Stimulated activated CD8-positive, alpha-beta memory T cell treated with anti-CD3 and anti-CD28 coated beads, Interleukin-2, amount 100 ng/mL, for 48 hours (primary cell): ENCODE measurements around the gene DCTPP1.

Experiments used
- DNase-seq, 2 donors: peaks; one replicate each; pipeline ENCODE4 v3.0.0-alpha.2; 2020; ENCODE audit warnings: low read depth in 2 of 2

Gene DCTPP1

DNA sequence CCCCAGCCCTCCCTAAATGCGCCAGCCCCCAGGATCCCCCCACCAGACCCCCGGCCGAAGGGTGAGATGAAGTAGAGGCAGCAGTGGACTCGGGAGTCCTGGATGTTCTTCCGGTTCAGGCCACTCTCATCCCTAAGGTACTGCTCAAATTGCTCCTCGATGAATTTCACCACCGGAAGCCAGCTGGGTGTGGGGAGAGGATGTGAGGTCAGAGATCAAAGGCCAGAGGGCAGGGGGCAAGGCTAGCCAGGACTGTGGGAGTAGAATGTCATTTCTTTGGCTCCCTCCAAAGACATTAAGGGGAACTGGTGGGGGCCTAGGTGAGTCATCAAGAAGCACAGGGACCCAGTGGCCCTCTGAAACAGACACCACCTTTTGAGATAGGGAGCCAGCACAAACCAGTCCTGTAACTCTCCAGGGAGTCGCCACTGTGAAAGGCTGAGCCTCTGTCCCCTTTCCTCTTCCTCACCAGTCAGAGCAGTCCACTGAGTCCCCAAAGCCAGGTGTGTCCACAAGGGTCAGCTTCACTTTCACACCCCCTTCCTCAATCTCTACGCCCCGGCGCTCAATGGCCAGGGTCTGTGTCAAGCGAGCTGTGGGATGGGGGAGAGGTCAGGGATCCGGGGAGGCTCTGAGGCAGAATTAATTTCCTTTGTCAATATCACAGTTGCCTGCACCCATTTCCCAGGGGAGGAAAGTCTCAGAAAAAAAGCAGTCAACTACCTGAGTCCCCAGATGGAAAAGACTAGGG is 48.4 kb downstream of the DCTPP1 start:
- DNase-seq: no peak

DNA sequence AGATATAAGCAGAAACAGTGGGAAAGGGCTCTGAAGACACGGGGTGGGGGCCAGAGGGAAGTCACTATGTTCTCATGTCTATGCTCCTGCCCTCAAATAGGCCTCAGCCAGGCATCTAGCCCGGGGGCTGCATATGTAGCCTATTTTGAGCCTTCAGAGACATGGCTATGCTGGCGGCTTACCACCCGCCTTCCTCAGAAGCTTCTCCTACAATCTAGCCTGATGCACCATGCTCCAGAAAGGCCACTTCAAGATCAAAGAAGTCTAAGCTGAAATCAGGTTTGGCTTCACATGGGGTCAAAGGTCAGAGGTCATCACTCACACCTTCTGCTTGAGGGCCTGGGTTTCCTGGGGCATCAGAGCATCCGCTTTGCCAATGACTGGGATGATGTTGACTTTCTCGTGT is 49.0 kb downstream of the DCTPP1 start:
- DNase-seq: no peak

DNA sequence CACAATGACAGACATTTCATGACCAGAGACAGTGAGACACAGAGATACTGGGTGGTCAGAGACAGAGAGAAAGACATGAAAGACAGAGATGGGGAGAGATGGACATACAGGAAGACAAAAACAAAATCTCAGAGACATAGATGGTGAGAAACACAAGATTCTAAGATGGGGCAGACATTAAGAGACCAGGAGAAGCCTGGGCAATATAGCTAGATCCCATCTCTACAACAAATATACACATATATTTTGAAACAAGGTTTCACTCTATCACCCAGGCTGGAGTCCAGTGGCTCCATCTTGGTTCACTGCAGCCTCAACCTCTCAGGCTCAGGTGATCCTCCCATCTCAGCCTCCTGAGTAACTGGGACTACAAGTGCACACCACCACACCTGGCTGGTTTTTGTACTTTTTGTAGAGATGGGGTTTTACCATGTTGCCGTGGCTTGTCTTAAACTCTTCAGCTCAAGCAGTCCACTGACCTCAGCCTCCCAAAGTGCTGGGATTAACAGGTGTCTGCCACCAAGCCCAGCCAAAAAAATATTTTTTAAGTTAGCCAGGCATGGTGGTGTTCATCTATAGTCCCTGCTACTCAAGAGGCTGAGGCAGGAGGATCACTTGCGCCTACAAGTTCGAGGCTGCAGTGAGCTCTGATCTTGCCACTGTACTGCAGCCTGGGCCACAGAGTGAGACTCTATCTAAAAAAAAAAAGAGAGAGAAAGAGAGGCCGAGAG is 49.6 kb downstream of the DCTPP1 start:
- no peak for DNase-seq

DNA sequence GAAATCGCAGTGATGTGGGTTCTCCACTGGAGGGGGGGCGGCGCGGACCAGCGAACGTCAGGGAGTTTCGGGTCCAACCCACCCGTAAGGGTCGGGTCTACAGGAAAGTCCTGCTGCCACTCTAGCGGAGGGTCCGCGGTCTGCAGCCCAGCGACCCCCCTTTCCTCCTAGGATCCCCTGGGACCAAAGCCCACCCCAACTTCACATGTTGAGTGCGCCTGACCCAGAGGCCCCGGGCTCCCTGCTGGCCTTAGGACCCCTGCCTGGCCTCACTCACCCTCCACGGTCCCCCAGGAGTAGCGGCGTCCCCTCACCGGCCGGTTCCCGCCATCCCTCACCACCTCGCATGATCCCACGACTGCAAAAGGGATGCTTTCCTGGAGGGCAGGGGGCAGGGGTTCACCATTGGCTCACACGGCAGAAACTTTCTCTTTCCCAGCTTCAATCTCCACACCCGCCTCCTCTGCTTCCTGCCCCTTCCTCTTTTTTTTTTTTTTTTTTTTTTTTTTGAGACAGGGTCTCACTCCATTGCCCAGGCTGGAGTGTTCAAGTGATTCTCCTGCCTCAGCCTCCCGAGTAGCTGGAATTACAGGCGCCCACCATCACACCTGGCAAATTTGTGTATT is 50.6 kb downstream of the DCTPP1 start:
- DNase-seq: no peak

DNA sequence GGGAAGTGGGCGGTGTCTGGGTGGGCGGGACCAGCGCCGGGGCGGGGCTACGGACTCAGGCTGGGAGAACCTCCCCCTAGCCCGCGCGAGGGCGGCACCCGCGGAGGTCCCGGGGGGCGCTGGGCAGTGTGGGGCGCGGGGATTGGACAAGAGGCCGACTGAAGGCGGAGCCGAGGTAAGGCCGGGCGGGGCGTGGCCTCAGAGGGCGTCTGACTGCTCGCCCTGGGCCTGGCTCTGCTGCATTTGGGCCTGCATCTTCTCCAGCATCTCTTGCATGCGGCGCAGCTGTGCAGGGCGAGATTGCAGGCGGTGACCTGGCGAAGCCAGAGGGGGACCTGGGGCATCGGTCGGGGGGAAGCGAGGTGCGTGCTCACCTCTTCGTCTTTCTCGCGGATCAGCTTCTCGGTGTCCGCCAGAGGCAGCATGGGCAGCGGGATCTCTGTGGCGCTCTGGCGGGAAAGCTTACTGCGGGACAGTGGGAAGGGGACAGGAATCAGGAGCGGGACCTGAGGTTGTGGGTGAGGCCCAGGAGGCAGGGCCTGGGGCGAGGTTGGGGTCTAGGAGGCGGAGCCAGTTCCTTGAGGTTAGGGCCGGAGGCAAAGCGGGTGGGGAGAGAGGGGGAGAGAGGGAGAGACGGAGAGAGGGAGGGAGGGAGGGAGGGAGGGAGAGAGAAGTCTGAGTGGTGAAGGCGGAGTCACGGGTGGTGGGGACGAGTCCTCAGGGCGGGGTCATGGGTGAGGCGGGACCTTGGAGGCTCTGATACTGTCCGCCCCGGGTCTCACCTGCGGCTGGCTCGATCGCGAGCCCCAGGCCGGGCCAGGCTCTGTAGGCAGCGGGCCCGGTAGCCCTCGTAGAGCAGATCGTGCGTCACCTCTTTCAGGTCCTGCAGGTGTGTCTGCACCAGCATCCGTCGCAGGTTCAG is 51.3 kb downstream of the DCTPP1 start:
- peak; percentile 99 to 100 for DNase-seq

DNA sequence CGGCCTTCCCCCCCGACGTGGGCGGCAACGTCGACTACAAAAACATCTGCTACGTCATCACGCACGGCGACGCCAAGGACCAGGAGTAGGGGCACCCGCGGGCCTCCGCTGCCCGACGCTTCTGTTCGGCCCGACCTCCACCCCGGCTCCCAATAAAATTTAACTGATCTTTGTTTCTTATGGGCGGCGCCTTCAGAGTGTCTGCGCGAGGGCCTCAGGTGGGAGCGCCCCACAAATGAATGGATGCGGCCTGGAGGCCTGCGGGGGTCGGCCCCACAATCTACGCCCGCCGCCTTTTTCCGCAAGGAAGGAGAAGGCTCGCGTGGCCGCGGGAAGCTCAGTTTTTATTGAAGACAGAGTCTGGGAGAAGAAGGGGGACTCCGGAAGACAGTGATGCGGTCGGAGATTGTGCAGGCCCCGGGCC is 52.0 kb downstream of the DCTPP1 start:
- peak; percentile 69 to 78 for DNase-seq

DNA sequence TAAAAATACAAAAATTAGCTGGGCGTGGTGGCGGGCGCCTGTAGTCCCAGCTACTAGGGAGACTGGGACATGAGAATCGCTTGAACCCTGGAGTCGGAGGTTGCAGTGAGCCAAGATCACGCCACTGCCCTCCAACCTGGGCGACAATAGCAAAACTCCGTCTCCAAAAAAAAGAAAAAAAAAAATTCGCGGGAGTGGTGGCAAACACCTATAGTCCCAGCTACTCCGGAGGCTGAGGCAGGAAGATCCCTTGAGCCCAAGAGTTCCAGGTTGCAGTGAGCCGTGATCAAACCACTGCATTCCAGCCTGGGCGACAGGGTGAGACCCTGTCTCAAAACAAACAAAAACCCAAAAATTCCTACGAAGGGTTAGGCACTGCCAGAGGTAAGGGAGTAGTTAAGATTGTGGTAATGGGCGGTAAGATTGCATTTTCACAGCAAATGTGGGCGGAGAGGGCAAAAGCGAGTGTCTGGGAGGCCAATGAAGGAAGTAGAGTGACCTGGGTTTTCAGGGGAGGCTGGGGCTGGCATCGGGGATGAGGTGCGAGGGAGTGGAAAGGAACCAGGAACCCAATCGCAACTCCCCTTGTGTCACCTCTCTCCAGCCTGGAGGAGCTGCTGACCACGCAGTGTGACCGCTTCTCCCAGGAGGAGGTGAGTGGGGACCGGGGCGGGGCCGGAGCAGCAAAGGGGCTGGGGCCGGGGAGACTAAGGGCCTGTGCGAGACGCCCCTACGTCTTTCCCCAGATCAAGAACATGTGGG is 52.6 kb downstream of the DCTPP1 start:
- no peak for DNase-seq

DNA sequence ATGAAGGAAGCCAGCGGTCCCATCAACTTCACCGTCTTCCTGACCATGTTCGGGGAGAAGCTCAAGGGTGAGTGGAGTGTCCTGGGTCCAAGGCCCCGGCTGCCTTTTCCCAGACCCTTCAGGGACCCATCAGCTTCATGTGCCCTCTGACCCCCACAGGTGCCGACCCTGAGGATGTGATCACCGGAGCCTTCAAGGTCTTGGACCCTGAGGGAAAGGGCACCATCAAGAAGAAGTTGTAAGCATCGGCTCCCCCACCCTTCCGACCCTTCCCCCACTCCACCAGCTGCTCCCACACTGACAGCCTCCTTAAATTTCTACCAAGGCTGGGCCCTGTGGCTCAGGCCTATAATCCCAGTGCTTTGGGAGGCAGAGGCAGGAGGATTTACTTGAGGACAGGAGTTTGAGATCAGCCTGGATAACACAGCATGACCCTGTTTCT is 53.3 kb downstream of the DCTPP1 start:
- DNase-seq: no peak

DNA sequence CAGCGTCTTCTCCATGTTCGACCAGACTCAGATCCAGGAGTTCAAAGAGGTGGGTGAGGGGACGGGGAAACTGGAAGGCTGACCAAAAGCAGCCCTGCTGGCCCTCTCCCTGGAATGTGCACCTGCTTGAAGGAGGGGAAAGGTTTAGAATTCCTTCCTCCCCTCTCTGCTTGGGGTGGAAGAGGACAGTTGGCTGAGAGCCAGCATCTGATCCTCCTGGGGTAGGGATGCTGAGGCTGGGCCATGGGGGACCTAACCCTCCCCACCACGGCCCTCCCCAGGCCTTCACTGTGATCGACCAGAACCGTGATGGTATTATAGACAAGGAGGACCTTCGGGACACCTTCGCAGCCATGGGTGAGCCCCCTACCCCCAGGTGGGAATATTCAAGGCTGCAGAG is 54.0 kb downstream of the DCTPP1 start:
- no peak for DNase-seq

DNA sequence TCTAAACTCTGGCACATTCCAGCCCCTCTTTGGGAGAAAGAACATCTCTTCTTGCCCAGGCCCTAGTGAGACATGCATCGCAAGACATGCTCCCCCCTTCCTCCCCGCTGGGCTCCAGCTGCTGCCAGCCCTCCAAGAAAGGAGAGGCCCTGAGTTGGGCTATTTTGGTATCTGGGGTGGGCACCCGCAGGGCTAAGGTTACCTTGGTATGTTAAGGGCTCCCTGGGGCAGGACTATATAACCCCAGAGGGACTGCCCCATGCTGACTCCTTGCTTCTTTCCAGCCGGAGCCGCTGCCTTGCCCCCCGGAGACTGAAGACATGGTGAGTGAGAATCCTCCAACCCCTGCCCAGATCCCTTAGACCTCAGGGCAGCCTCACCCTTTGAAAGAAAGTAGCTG is 55.3 kb downstream of the DCTPP1 start, which contains the start of gene MYL11:
Gene MYL11 (plus strand): TSS at position 265 of the 400 bp plus-strand sequence. CDS start 56 bp downstream, at position 321.
- no peak for DNase-seq
